ENCODE results near the gene PEX14. TPM values are rescaled to one million over a fixed set of nuclear protein-coding genes. Genes with fewer than 3 reads are reported as not detected.

The PEX14 gene
- total RNA-seq, 1 experiment from 2014 or later, result 36.0 TPM

DNA sequence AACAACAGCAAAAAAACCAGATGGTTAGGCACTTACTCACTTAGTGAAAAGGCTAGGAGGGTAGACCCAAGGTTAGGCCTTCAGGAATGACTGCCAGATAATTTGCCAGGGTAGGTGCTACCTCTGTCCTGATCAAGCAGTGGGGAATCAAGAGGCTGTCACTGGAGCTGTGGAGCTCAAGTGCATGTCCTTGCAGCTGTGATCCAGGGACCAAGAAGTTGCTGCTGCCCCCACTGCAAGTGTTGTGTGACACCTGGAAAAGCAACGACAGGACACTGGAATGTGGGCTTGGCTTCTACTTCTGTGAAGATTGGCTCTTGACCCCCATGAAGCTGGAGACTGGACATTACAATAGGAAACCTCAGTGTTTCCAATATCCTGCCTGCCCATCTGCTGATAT lies 72.1 kb downstream of the PEX14 start:
- in situ Hi-C loops (cut with HindIII; ENCODE audit: low pct_unique_long_range_greater_than_20kb, low sequenced_read_pairs), result no loop called here
- TF ChIP-seq SIN3A (IDR thresholded peaks at IDR 0.05; ENCODE audit: borderline replicate concordance, insufficient read depth, low read depth, low read length) (no peak), POLR2AphosphoS5 (IDR thresholded peaks at IDR 0.05; ENCODE audit: low read depth, low read length) (no peak), TCF7L2 (IDR thresholded peaks at IDR 0.05; ENCODE audit: low read depth, low read length) (no peak)
- TF ChIP-seq, protein P1, sequence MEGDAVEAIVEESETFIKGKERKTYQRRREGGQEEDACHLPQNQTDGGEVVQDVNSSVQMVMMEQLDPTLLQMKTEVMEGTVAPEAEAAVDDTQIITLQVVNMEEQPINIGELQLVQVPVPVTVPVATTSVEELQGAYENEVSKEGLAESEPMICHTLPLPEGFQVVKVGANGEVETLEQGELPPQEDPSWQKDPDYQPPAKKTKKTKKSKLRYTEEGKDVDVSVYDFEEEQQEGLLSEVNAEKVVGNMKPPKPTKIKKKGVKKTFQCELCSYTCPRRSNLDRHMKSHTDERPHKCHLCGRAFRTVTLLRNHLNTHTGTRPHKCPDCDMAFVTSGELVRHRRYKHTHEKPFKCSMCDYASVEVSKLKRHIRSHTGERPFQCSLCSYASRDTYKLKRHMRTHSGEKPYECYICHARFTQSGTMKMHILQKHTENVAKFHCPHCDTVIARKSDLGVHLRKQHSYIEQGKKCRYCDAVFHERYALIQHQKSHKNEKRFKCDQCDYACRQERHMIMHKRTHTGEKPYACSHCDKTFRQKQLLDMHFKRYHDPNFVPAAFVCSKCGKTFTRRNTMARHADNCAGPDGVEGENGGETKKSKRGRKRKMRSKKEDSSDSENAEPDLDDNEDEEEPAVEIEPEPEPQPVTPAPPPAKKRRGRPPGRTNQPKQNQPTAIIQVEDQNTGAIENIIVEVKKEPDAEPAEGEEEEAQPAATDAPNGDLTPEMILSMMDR (IDR thresholded peaks at IDR 0.05), result no peak
- TF ChIP-seq, protein P2, sequence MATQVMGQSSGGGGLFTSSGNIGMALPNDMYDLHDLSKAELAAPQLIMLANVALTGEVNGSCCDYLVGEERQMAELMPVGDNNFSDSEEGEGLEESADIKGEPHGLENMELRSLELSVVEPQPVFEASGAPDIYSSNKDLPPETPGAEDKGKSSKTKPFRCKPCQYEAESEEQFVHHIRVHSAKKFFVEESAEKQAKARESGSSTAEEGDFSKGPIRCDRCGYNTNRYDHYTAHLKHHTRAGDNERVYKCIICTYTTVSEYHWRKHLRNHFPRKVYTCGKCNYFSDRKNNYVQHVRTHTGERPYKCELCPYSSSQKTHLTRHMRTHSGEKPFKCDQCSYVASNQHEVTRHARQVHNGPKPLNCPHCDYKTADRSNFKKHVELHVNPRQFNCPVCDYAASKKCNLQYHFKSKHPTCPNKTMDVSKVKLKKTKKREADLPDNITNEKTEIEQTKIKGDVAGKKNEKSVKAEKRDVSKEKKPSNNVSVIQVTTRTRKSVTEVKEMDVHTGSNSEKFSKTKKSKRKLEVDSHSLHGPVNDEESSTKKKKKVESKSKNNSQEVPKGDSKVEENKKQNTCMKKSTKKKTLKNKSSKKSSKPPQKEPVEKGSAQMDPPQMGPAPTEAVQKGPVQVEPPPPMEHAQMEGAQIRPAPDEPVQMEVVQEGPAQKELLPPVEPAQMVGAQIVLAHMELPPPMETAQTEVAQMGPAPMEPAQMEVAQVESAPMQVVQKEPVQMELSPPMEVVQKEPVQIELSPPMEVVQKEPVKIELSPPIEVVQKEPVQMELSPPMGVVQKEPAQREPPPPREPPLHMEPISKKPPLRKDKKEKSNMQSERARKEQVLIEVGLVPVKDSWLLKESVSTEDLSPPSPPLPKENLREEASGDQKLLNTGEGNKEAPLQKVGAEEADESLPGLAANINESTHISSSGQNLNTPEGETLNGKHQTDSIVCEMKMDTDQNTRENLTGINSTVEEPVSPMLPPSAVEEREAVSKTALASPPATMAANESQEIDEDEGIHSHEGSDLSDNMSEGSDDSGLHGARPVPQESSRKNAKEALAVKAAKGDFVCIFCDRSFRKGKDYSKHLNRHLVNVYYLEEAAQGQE (IDR thresholded peaks at IDR 0.05; ENCODE audit: insufficient read depth in 1 of 2, low read depth in 2 of 2, low read length in 1 of 2), result no peak
- H3K9me3 ChIP-seq (ENCODE audit: control insufficient read depth, insufficient read depth, low read depth, low read length), result no peaks in the 10 kb centered on the region

DNA sequence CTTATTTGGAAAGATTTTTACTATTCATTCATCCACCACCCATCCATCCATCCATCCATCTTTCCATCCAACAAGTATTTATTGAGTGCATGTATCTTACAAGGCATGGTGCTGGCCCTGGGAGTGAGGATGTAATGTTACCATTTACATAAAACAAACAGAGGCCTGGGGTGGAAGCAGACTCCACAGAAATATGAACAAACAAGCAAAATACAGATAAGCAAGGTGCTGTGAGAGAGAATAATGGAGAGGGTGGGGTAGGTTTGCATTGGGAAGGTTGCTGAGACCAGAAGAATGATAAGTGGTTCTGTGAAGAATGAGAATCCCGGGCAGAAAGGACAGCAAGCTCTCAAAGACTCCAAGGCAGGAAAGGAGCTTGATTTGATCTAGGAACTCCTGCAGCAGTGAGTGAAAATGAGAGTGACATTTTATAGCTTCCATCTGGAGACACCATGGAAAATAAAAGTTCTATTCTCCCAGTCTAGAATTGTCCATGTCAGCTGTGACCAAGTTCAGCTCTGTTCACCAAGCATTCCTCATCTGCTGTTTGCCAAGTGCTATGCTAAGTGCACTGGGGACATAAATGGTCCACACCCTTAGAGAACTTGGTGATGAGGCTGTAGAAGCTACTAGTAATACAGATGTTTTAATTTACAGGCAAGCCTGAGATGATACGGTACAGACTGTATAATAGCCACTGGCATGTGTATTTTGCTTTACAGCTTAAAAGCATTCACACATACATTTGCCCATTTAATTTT lies 75.3 kb downstream of the PEX14 start:
- no peaks in the 10 kb centered on the region for H3K36me3 ChIP-seq (ENCODE audit: control insufficient read depth, insufficient read depth, low read length)
- TF ChIP-seq SIN3A (IDR thresholded peaks at IDR 0.05; ENCODE audit: borderline replicate concordance, insufficient read depth, low read depth, low read length), result no peak
- TF ChIP-seq, protein P2 (IDR thresholded peaks at IDR 0.05; ENCODE audit: insufficient read depth in 1 of 2, low read depth in 2 of 2, low read length in 1 of 2), result no peak
- no peak for TF ChIP-seq POLR2AphosphoS5 (IDR thresholded peaks at IDR 0.05; ENCODE audit: low read depth, low read length)
- TF ChIP-seq TCF7L2 (IDR thresholded peaks at IDR 0.05; ENCODE audit: low read depth, low read length), result no peak
- TF ChIP-seq, protein P1 (IDR thresholded peaks at IDR 0.05), result no peak
- BruUV-seq (replicated peaks), result no TSS peak
- in situ Hi-C loops (cut with HindIII; ENCODE audit: low pct_unique_long_range_greater_than_20kb, low sequenced_read_pairs), result no loop called here
- POLR2A ChIA-PET, result no interaction called here
- intact Hi-C loops (cut with micrococcal nuclease; ENCODE audit: unreplicated experiment), result no loop called here
- CTCF ChIA-PET, result no interaction called here
- no peaks in the 10 kb centered on the region for H3K4me1 ChIP-seq (ENCODE audit: control insufficient read depth, insufficient read depth, low read length)
- H3K27me3 ChIP-seq (ENCODE audit: control insufficient read depth, insufficient read depth, low read length), result no peaks in the 10 kb centered on the region
- DNase-seq (ENCODE audit: low read depth, low spot score) (no peak), ATAC-seq (no peak)
- H3K9me3 ChIP-seq (ENCODE audit: control insufficient read depth, insufficient read depth, low read depth, low read length), result no peaks in the 10 kb centered on the region
- no peak overlapping the region for H3K27ac ChIP-seq (ENCODE audit: low read length)
- no peak overlapping the region for H3K4me3 ChIP-seq (ENCODE audit: low read depth in 2 of 2, low read length in 2 of 2)

More for the DNA sequence above, 72.1 kb downstream of the PEX14 start:
- DNase-seq (ENCODE audit: low read depth, low spot score) (no peak), ATAC-seq (no peak)
- intact Hi-C loops (cut with micrococcal nuclease; ENCODE audit: unreplicated experiment), result no loop called here
- H3K4me3 ChIP-seq (ENCODE audit: low read depth in 2 of 2, low read length in 2 of 2), result no peak overlapping the region
- ChIA-PET CTCF (interaction anchor here (0.6 kb wide), 1 partner anchor 320 kb away, joined by 3 read pairs; no protein-coding TSS in a partner anchor), POLR2A (no interaction called here)
- no TSS peak for BruUV-seq (replicated peaks)
- H3K27ac ChIP-seq (ENCODE audit: low read length), result no peak overlapping the region
- no peaks in the 10 kb centered on the region; the same call in 1 of the 2 replicates for H3K36me3 ChIP-seq (ENCODE audit: control insufficient read depth, insufficient read depth, low read length)
- H3K4me1 ChIP-seq (ENCODE audit: control insufficient read depth, insufficient read depth, low read length), result no peaks in the 10 kb centered on the region
- no peaks in the 10 kb centered on the region for H3K27me3 ChIP-seq (ENCODE audit: control insufficient read depth, insufficient read depth, low read length)

All from Panc1 (cell line).